Measurements from ENCODE around the gene CENPF. TPM values are rescaled to one million over a fixed set of nuclear protein-coding genes. Genes with fewer than 3 reads are reported as not detected.

Gene CENPF
- total and polyA plus RNA-seq, 12 donors = 0.15 to 8.7 (median 0.59) TPM

DNA sequence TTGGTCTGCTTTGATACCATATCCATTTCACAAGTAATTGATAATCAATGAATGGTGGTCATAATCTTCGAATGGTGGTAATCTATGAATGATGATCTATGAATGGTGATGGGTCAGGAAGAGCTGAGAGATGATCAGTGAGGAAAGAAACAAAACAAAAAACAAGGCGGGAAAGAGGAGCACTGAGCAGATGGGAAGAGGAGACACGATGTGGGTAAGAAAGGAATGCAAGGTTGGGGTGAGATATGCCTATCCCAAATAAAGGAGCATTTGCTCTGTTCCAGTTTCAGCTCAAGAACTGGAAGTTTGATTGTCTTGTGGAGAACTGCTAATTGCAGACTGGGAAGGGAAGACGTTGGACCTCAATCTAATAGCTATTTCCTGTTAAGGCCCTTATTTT lies 73.8 kb downstream of the CENPF start:
- TF ChIP-seq, protein P1, sequence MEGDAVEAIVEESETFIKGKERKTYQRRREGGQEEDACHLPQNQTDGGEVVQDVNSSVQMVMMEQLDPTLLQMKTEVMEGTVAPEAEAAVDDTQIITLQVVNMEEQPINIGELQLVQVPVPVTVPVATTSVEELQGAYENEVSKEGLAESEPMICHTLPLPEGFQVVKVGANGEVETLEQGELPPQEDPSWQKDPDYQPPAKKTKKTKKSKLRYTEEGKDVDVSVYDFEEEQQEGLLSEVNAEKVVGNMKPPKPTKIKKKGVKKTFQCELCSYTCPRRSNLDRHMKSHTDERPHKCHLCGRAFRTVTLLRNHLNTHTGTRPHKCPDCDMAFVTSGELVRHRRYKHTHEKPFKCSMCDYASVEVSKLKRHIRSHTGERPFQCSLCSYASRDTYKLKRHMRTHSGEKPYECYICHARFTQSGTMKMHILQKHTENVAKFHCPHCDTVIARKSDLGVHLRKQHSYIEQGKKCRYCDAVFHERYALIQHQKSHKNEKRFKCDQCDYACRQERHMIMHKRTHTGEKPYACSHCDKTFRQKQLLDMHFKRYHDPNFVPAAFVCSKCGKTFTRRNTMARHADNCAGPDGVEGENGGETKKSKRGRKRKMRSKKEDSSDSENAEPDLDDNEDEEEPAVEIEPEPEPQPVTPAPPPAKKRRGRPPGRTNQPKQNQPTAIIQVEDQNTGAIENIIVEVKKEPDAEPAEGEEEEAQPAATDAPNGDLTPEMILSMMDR (IDR thresholded peaks at IDR 0.05) = no peak
- Histone ChIP-seq H3K9me3 (peaks cover 0 to 3% (median 0%) of the 10 kb centered on the region in 11 donors), H3K4me1 (no peaks in the 10 kb centered on the region), H3K36me3 (no peaks in the 10 kb centered on the region), H3K4me3 (no peak overlapping the region), H3K27me3 (peaks cover 0 to 5% (median 0%) of the 10 kb centered on the region in 7 donors), H3K27ac (no peak overlapping the region)
- ATAC-seq = no peak
- intact Hi-C loops (cut with DNase I) = no loop called here
- WGBS, 2 donors = 76 to 81% methylated on average over 4 of the region's 4 CpGs
- DNase-seq = no peak

DNA sequence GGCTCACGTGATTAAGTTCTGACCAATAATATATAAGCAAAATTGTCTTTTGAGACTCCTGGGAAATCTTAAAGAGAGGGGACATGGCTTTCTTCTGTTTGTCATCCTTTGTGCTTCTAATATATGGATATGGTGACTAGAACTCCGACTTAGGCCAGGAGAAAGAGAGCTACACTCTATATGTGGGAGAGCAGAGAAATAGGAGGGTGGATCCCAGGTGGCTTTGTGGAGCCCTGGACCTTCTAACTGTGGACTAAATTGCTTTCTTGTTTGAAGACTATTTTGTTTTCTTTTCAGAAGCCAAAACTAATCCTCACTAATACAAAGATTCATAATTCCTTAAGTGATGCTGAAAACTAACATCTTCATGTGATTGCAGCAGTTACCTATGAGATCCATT lies 75.0 kb downstream of the CENPF start:
- DNase-seq (no peak), ATAC-seq (no peak)
- Histone ChIP-seq H3K9me3 (peaks cover 0 to 3% (median 0%) of the 10 kb centered on the region in 11 donors), H3K27ac (no peak overlapping the region), H3K36me3 (no peaks in the 10 kb centered on the region), H3K4me3 (no peak overlapping the region), H3K27me3 (peaks cover 0 to 9% (median 0%) of the 10 kb centered on the region in 7 donors), H3K4me1 (no peaks in the 10 kb centered on the region)
- WGBS, 2 donors = 90 to 91% methylated on average over 2 of the region's 2 CpGs
- TF ChIP-seq, protein P1 (IDR thresholded peaks at IDR 0.05) = no peak
- intact Hi-C loops (cut with DNase I) = no loop called here

DNA sequence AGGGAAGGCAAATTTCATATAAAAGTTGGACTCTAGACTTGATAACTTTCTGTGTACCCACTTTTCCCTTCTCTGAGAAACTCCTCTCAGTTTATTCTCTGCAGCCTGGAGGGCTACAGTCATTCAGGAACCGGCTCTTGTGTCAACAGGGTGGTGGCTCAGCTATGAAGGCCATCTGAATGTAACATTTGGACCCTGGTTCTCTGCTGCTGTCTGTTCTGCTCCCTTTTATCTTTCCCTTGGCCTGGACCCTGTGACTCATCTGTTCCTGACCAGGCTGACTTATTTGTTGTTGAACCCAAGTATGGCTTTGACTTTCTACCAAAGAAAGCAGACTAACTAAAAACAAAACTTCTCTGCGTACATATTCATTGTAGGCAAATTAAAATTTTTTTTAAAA lies 75.4 kb downstream of the CENPF start:
- no peak for ATAC-seq
- Histone ChIP-seq H3K4me1 (no peaks in the 10 kb centered on the region), H3K27me3 (peaks cover 0 to 9% (median 0%) of the 10 kb centered on the region in 7 donors), H3K9me3 (peaks cover 0 to 3% (median 0%) of the 10 kb centered on the region in 11 donors), H3K36me3 (no peaks in the 10 kb centered on the region), H3K4me3 (no peak overlapping the region), H3K27ac (no peak overlapping the region)
- TF ChIP-seq, protein P1 (IDR thresholded peaks at IDR 0.05) = no peak
- DNase-seq = no peak
- intact Hi-C loops (cut with DNase I) = no loop called here
- 82 to 94% methylated on average over 2 of the region's 2 CpGs for WGBS, 2 donors

DNA sequence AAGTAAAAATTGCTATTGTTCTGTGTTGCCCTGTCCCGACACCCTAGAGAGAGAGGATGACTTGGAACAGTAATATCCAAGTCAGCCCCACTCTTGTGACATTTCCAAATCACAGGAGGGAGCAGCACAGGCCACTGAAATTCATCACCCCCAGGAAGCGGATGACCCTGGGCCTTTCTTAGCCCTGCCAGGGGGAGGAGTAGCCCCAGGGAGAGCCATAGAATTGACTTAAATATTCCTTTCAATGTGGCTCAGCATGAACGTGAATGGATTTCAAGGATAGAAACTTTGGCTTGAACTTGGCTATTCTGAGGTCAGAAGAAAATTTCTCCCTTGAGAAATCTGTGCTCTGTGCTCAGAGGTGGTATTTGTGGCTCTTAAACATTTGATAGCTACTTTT lies 80.6 kb downstream of the CENPF start:
- ATAC-seq = no peak
- Histone ChIP-seq H3K27me3 (peaks cover 0 to 20% (median 0%) of the 10 kb centered on the region in 7 donors), H3K4me3 (no peak overlapping the region), H3K4me1 (no peaks in the 10 kb centered on the region), H3K27ac (no peak overlapping the region), H3K36me3 (no peaks in the 10 kb centered on the region), H3K9me3 (no peaks in the 10 kb centered on the region)
- no peak for DNase-seq
- WGBS, 2 donors = 71 to 73% methylated on average over 3 of the region's 3 CpGs
- TF ChIP-seq, protein P1 (IDR thresholded peaks at IDR 0.05) = no peak
- intact Hi-C loops (cut with DNase I) = no loop called here
